NCI-H510A (cell line): ENCODE measurements around the gene FOXO1.
"Not testable (repeated sequence)": the region's sequence is repeated elsewhere in the genome, so short reads cannot be mapped to it uniquely, and the experiment has no call there.

Experiments
- DNase-seq: peaks from one replicate; lab custom pipeline; 2025; lab: John Stamatoyannopoulos, UW

The FOXO1 gene

DNA sequence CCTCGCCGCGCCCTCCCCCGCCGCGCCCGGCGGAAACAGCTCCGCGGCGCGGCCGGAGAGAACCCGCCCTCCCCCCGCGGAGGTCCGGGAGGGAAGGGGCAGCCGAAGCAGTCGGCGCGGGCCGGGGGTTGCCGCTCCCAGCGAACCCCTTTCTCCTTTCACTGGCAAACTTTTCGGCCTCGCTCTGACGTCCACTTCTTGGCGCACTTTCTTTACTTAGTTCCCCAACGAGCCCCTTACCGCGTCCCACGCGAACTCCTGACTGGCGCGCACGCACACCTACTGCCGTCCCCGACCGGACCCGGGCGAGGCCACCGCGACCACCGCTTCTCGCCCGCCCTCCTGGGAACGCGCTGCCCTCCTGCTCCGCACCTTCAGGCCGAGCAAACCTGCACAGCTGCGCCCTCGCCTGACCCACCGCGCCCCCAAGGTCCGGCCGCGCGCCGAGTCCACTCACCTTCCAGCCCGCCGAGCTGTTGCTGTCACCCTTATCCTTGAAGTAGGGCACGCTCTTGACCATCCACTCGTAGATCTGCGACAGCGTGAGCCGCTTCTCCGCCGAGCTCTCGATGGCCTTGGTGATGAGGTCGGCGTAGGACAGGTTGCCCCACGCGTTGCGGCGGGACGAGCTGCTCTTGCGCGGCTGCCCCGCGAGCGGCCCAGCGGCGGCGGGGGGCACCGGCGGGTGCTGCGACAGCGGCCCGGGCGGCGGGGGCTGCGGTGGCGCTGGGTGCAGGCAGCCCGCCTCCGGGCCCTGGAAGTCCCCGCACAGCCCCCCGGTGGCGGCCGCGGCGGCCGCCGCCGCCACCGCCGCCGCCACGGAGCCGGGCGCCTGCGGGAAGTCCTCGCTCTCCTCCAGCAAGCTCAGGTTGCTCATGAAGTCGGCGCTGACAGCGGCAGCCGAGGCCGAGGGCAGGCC is 1.1 kb downstream of the FOXO1 start:
- DNase-seq: no peak

- no peak for DNase-seq
Observed at GRCh38 chr13:40664350-40665125, 1.9 kb downstream of the FOXO1 start.

DNA sequence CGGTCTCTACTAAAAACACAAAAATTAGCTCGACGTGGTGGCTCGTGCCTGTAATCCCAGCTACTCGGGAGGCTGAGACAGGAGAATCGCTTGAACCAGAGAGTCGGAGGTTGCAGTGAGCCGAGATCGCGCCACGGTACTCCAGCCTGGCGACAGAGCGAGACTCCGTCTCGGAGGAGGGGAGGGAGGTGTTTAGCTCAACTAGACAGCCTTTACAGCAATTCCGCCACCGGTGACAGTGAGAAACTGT is 2.4 kb downstream of the FOXO1 start:
- DNase-seq: not testable (repeated sequence)

DNA sequence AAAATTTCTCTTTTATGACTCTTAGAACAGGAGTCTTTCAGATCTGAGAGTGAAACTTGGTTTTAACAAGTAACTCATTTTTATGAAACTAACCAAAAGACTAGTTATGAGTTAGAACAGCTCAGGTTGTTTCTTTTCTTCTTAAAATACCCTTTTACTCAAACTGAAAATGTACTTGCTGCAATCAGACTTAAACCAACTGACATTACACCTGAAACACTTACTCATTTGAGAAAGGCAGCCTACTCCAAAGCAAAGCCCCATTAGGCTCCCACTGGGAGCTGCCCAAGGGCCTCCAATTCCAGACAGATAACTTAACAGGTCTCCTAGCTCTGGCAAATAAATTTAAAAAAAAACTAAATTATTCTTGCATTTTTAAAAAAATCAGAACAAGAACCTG is 3.6 kb downstream of the FOXO1 start:
- DNase-seq: no peak

GRCh38 chr13:40661875-40662665 is 4.4 kb downstream of the FOXO1 start:
- DNase-seq: no peak

DNA sequence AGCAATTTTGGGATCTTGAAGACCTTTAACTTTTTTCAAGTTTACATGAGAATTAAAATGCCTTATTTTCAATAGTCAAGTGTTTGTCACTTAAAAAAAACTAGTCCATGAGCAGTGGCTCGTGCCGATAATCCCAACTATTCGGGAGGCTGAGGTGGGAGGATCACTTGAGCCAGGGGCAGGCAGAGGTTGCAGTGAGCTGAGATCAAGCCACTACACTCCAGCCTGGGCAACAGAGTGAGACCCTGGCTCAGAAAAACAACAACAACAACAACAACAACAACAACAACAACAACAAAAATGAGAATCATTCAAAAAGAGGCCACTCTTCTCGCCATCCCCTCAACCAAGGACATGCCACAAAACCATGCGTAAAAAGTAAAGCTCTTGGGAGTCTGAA is 5.7 kb downstream of the FOXO1 start:
- DNase-seq: no peak

DNA sequence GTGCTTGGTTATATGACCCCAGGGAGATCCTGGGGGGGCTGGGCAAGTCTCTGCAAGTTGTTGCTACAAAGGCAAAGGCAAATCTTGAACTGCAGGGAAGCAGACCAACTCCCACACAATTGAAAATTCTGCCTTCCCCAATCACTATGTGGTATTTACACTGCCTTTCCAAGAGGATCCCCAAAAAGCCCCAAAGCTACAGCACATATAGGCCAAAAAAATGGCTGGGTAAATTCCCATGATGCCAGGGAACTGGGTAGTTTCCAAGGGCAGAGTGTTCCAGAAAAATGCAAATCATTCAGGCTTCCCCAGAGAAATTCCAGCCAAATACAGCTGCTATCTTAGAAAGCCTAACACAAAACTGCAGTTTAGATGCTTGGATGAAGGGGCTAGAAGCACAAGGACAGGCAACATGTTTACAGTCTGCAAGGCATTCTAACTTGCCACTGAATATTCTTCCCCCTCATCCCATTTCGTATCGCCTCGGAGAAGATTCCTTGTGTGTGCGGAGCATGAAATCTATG is 6.2 kb downstream of the FOXO1 start:
- DNase-seq: no peak

DNA sequence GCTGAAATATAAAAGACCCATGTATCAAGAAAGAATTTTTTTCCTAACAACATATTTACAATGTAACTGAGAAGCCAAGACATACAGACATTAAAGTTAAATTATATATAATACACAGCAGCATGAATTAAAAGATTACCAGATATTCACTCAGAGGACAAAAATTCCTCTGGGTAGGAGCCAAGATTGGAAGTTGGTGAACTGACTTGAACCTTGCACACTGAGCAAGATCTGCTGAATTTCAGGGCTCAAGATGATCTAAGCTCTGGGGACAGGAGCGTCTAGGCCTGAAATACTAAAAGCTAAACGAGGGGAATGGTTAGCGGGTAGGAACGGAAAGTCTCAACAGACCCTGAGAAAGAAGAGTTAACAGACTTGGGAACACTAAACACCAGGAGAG is 8.5 kb downstream of the FOXO1 start:
- DNase-seq: no peak

GRCh38 chr13:40657307-40657706 is 9.1 kb downstream of the FOXO1 start:
- no peak for DNase-seq

- no peak for DNase-seq
Observed at GRCh38 chr13:40656358-40656757, 10.1 kb downstream of the FOXO1 start.

DNA sequence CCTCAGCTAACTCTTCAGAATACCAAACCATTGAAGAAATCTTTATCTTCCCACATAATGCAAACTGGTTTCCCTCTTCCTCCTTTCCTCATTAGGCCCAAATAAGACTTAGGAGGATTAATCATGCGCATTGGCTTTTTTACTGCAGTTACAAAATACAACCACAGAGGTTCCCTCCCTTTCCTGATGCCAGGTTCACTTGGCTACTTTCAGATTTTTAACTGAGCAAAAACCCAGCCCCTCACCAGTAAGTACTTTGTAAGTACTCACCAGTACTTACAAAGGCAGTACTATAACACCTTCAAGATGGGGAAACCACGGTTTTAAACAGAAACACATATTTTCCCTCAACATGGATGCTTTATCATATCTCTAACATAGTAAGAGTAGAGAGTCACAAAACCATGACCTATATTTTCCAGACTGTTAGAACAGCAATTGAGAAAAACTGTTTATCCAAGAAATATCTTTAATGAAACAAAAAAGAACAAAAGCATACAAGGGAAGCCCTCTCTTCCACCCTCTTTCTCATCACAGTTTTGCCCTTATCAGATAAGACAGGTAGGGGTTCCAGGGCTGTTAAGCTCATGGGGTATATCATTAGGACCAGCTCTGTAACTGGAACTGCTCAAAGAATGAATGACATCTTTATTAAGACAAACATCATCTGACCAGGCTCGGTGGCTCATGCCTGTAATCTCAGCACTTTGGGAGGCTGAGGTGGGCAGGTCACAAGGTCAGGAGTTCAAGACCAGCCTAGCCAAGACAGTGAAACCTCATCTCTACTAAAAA is 12.7 kb downstream of the FOXO1 start:
- DNase-seq: no peak

DNA sequence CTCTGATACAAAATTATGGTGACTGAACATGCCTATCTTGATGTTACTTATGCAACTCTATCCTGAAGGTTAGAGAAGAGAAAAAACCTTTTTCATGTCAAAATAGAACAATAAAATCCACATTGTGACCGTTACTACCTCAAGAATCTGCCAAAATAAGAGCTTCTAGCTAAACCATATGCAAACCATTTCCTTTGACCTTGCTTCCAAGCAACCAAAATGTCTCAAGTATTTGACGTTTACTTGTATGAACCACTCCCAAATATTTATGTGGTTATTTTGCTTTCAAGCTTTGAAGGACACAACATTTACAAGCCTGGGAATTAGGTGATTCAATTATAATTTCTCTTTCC is 13.9 kb downstream of the FOXO1 start:
- DNase-seq: no peak

DNA sequence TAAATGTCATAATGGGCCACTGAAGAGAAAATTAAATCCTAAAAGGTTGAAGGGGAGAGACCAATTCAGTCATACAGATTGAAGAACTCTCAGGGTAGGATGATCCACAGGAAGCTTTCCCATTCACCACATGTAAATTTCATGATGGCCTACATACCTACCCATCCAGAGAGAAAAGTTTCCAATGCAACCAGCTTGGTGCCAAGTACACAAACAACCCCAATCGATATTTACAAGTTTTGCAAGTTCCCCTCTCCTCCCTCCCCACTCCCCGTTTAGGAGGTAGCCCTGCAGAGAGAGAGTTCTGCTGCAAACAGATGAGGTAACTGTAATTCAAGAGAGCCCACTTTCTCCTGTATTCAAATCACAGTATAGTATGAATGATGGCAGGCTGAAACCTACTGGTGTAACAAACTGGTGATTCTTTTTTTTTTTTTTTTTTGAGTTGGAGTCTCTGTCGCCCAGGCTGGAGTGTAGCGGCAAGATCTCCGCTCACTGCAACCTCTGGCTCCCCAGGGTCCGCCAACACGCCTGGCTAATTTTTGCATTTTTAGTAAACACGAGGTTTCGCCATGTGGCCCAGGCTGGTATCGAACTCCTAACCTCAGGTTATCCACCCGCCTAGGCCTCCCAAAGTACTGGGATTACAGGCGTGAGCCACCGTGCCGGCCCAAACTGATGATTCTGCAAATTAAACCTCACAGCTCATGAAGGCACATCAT is 14.4 kb downstream of the FOXO1 start:
- DNase-seq: no peak

- no peak for DNase-seq
Observed at GRCh38 chr13:40648841-40649240, 17.6 kb downstream of the FOXO1 start.

- DNase-seq: no peak
Observed at GRCh38 chr13:40648040-40648439, 18.4 kb downstream of the FOXO1 start.

GRCh38 chr13:40644838-40645604 is 21.4 kb downstream of the FOXO1 start:
- no peak for DNase-seq

- no peak for DNase-seq
Observed at GRCh38 chr13:40640845-40641458, 25.5 kb downstream of the FOXO1 start.

GRCh38 chr13:40640202-40640601 is 26.2 kb downstream of the FOXO1 start:
- DNase-seq: no peak

DNA sequence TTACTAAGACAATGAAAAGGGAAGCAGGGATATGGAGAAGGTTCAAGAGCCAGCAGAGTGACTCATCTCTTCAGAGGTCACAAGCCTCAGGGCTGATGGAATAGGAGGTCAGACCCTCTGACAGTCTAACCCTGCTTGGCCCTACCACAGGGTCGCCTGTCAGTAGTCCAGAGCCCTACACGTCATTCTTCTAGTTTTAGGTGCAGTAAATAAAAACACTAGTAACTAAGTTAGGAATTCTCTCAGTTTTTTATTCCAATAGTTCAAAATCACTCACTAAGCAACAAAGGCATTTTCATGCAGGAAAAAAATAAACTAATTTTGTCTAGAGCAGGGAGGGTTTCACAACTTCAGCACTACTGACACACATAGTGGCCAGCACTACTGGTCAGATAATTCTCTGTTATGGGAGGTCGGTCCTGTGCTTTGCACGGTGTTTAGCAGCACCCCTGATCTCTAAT is 27.2 kb downstream of the FOXO1 start:
- DNase-seq: no peak

DNA sequence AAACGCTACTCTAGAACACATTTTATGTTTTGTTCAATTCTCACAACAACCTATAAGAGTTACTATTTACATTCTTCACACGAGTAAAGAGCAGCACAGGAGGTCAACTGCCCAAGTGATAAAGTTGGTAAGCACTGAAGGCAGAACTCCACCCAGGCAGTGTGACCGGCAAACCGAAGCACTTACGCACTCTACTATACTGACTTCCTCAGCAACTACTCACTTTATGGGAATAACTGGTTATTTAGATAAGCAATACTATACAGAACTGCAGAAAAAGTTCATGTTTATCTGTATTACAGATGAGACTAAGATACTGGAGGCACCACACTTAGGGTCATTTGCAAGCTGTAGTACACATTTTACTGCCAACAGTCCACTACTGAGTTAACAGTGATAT is 28.8 kb downstream of the FOXO1 start:
- no peak for DNase-seq
